Suprapubic skin (tissue), 4 donors: Measurements from ENCODE around the gene PPP1CA. TPM values are rescaled to one million over a fixed set of nuclear protein-coding genes. Genes with fewer than 3 reads are reported as not detected.

Source experiments
- DNase-seq, 2 donors: peaks; one replicate each; pipeline ENCODE4 v3.0.0-alpha.2; 2019; ENCODE audit warnings: low spot score in 2 of 2
- H3K27ac ChIP-seq: fragments of 200-600 bp; sonication (generic); one replicate; pipeline ENCODE4 v1.5.1; 2019
- H3K27me3 ChIP-seq: fragments of 200-600 bp; sonication (generic); one replicate; pipeline ENCODE4 v1.5.1; 2019
- H3K36me3 ChIP-seq: fragments of 200-600 bp; sonication (generic); one replicate; pipeline ENCODE4 v1.5.1; 2019
- H3K4me1 ChIP-seq: fragments of 200-600 bp; sonication (generic); one replicate; pipeline ENCODE4 v1.5.1; 2019
- H3K4me3 ChIP-seq: fragments of 200-600 bp; sonication (generic); one replicate; pipeline ENCODE4 v1.5.1; 2019; ENCODE audit warnings: mild to moderate bottlenecking
- H3K9me3 ChIP-seq: fragments of 200-600 bp; sonication (generic); one replicate; pipeline ENCODE4 v1.5.1; 2019
- CTCF ChIP-seq, 2 donors: fragments of 200-600 bp in 1 of 2; fragments of 450-650 bp in 1 of 2; sonication (generic) in 1 of 2; IDR thresholded peaks; one replicate each; pipeline ENCODE4 v1.5.1; 2016 to 2019; ENCODE audit warnings: antibody characterized with exemption in 2 of 2, mild to moderate bottlenecking in 1 of 2, moderate library complexity in 1 of 2
- EP300 ChIP-seq: sonication (generic); formaldehyde crosslinking; IDR thresholded peaks from one replicate; pipeline ENCODE4 v1.6.1; 2017; ENCODE audit warnings: antibody characterized with exemption
- POLR2A ChIP-seq, 2 donors: fragments of 450-650 bp; IDR thresholded peaks; one replicate each; pipeline ENCODE4 v1.6.1; 2017; ENCODE audit warnings: antibody characterized with exemption in 2 of 2, mild to moderate bottlenecking in 2 of 2, moderate library complexity in 2 of 2
- POLR2AphosphoS5 ChIP-seq, 3 donors: sonication (generic); formaldehyde crosslinking; IDR thresholded peaks; one replicate each; pipeline ENCODE4 v1.6.1; 2017; ENCODE audit warnings: antibody characterized with exemption in 3 of 3
- WGBS: methylation state at CpG from one replicate; pipeline ENCODE4 v1.1.5; 2018; 5-methylcytosine and 5-hydroxymethylcytosine counted together
- total RNA-seq, 4 donors: library from RNA; depleted of rRNA; stranded (reverse); fragments of >200 nt; gene quantifications; one replicate each; pipeline ENCODE4 v1.1.0, GENCODE V29; 2016

Gene PPP1CA
- total RNA-seq, 4 donors from 2014 or later: 75.6 to 158 (median 121) TPM

GRCh38 chr11:67356387-67356863, 45.2 kb downstream of the PPP1CA start:
- 49% methylated on average over 4 of the region's 4 CpGs for WGBS
- Histone ChIP-seq H3K27ac (peak overlapping the region; percentile 98), H3K9me3 (no peaks in the 10 kb centered on the region), H3K27me3 (no peaks in the 10 kb centered on the region), H3K4me1 (peaks cover 65% of the 10 kb centered on the region), H3K4me3 (no peak overlapping the region), H3K36me3 (no peaks in the 10 kb centered on the region)
- no peak for TF ChIP-seq POLR2A (IDR thresholded peaks at IDR 0.05)
- TF ChIP-seq POLR2AphosphoS5 (IDR thresholded peaks at IDR 0.05): no peak
- no peak for TF ChIP-seq EP300
- TF ChIP-seq CTCF (IDR thresholded peaks at IDR 0.05): no peak
- DNase-seq: no peak

DNA sequence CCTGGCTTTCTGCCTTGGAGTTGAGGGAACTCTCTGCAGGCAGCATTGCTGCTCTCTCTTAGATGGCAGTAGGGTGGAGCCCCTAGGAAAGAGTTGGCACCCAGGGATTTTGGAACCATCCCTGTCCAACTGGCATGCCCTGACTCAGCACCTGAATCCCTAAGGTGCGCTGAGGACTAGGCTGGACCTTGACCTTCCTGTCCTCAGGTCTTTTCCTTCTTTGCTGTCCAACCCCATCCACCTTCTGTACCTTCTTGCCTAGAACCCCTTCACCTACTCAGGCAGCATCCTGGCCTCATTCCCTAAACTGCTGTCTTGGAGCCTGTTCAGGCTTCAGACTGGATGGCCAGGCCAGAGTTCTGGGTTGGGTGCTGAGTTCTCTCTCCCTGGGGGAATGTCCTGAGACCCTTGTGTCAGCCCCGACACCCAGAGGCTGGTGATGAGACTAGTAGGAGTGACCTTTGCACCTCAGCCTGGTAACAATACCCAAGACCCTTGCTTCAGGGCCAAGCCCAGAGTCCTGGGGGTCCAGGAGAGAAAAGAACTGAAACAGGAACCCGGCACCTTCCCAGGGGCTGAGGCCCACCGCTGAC, 45.8 kb downstream of the PPP1CA start:
- 80% methylated on average over 4 of the region's 4 CpGs for WGBS
- Histone ChIP-seq H3K9me3 (no peaks in the 10 kb centered on the region), H3K27ac (peak overlapping the region; percentile 98), H3K36me3 (no peaks in the 10 kb centered on the region), H3K4me3 (no peak overlapping the region), H3K4me1 (peaks cover 70% of the 10 kb centered on the region), H3K27me3 (no peaks in the 10 kb centered on the region)
- no peak for DNase-seq
- TF ChIP-seq POLR2A (IDR thresholded peaks at IDR 0.05) (no peak), POLR2AphosphoS5 (IDR thresholded peaks at IDR 0.05) (no peak), EP300 (no peak), CTCF (IDR thresholded peaks at IDR 0.05) (no peak)

DNA sequence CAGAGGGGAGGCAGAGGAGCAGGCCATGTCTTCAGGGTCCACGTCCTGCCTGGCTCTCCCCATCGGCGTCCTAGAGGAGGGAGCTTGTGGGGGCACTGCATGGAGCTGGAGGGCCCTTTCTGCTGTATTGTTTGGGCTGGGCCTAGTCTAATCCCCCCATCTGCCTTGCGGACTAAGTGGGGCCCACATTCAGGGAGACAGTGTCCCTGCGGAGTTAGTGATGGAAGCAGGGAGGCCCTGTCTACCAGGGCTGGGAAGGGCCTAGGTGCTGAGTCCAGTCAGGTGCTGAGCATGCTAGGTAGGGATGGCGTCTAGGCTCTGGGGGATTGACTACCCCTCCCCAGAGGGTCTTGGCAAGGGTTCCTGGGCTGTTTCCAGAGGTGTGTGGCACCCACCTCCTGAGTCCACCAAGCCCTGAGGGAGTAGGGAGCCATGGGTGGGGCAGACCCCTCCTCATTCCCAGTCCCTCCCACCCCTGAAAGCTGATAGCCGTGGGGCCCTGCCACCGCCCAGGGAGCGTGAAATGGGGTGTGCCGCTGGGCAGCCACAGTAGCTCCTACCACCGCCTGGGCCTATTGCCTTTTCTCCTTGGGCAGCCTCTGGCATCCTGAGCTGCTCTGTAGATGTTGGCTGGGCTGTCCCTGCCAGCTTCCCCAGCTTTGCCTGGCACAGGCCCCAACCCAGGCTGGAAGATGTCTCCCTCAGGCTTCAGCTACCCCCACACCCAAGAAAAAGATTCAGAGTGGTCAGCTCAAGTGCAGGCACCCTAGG, 46.5 kb downstream of the PPP1CA start:
- H3K9me3 ChIP-seq: no peaks in the 10 kb centered on the region
- no peaks in the 10 kb centered on the region for H3K27me3 ChIP-seq
- 74% methylated on average over 7 of the region's 11 CpGs for WGBS
- H3K27ac ChIP-seq: peak overlapping the region; percentile 98
- H3K36me3 ChIP-seq: no peaks in the 10 kb centered on the region
- peak in 1 of 2 donors; percentile 66 for DNase-seq
- H3K4me1 ChIP-seq: peaks cover 74% of the 10 kb centered on the region
- no peak overlapping the region for H3K4me3 ChIP-seq
- TF ChIP-seq EP300 (no peak), POLR2AphosphoS5 (IDR thresholded peaks at IDR 0.05) (no peak)

DNA sequence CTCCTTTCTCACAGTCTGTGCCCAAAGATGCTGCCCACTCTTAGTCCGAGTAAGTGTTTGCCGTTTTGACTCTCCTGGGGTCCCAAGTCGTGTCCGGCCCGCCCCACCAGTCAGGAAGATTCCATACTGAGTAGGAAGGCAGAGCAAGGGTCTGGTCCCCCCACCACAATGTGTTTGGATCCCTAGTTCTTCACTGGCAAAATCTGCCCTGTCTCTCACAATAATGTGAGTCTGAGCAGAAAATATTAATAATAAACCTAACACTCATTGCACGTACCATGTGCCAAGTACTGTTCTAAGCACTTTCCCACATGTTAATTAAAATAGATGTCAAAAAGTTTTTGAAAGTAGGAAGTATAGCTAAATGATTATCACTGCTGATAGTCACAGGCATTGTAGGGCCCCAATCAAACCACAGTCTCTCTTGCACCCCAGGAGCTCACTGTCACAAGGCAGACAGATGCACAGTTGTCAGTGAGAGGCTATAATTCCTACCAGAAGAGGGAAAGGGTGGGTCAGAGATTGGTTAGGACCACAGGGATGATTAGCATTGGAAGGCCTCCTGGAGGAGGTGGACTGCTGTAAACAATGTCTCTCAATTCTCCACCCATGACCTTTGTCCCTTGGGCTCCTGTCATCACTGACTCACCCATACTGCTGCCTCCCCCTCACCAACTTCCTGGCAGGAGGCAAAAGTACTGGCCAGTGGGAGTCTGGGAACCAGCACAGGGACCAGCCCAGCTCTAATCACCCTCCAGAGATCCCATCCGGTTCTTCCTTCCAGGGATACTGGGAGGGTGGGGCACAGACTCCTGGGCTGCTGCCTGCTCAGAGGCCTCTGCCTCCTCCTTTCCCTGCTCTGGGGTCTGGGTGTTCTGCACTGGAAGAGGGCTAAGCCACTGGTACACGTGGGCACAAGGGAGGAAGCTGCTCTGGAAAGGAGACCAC, 47.3 kb downstream of the PPP1CA start:
- H3K36me3 ChIP-seq: no peaks in the 10 kb centered on the region
- peak overlapping the region; percentile 73 for H3K4me3 ChIP-seq
- TF ChIP-seq EP300: no peak
- no peak for TF ChIP-seq CTCF (IDR thresholded peaks at IDR 0.05)
- peak in 1 of 3 donors; percentile 42 for TF ChIP-seq POLR2AphosphoS5 (IDR thresholded peaks at IDR 0.05)
- TF ChIP-seq POLR2A (IDR thresholded peaks at IDR 0.05): no peak
- H3K4me1 ChIP-seq: peaks cover 78% of the 10 kb centered on the region
- no peaks in the 10 kb centered on the region for H3K9me3 ChIP-seq
- no peaks in the 10 kb centered on the region for H3K27me3 ChIP-seq
- peak overlapping the region; percentile 98 for H3K27ac ChIP-seq
- peak in 1 of 2 donors; percentile 81 for DNase-seq
- 22% methylated on average over 7 of the region's 8 CpGs for WGBS

GRCh38 chr11:67353317-67354074, 48.2 kb downstream of the PPP1CA start, which contains the start of gene POLD4:
POLD4 (minus strand) TSS chr11:67353546; CDS start chr11:67353399, 147 bp downstream.
- TF ChIP-seq EP300 (no peak), CTCF (IDR thresholded peaks at IDR 0.05) (no peak), POLR2A (IDR thresholded peaks at IDR 0.05) (peak; percentile 37 to 89), POLR2AphosphoS5 (IDR thresholded peaks at IDR 0.05) (peak; percentile 29 to 55 (median 32))
- H3K27me3 ChIP-seq: no peaks in the 10 kb centered on the region
- no peaks in the 10 kb centered on the region for H3K9me3 ChIP-seq
- H3K4me3 ChIP-seq: peak within 1 kb of the TSS; percentile 73
- H3K36me3 ChIP-seq: no peaks in the 10 kb centered on the region
- H3K4me1 ChIP-seq: peaks cover 77% of the 10 kb centered on the region
- WGBS: under 1% methylated on average over 31 of the region's 37 CpGs
- H3K27ac ChIP-seq: peak within 1 kb of the TSS; percentile 98
- peak; percentile 99 to 100 for DNase-seq
